ENCODE measurements around the gene PRKCB. TPM values are rescaled to one million over a fixed set of nuclear protein-coding genes. Genes with fewer than 3 reads are reported as not detected.

The PRKCB gene
- polyA plus RNA-seq, 1 donor (not counting 4 experiments of a cell fraction or from before 2014, with no cell fraction given) = 0.18 TPM

DNA sequence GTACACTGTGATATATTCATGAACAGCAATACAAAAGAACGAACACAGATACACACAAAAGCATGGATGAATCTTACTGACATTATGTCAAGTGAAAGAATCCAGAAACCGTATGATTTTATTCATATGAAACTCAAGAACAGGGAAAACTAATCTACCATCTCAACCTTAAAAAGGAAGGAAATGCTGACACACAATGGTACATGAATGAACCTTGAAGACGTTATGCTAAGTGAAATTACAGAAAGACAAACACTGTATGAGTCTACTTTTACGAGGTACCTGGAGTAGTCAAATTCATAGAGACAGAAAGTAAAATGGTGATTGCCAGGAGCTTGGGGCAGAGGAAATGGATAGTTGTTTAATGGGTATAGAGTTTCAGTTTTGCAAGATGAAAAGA, 8.7 kb upstream of the PRKCB start:
- Histone ChIP-seq H3K4me1 (ENCODE audit: control insufficient read depth, extremely low read depth, insufficient read depth, low read length) (no peaks in the 10 kb centered on the region), H3K36me3 (ENCODE audit: control insufficient read depth in 2 of 2, extremely low read depth in 1 of 2, insufficient read depth in 2 of 2, low read length in 2 of 2) (no peaks in the 10 kb centered on the region), H3K9ac (ENCODE audit: control insufficient read depth, extremely low read depth, insufficient read depth, low read length) (no peak overlapping the region), H3K9me1 (ENCODE audit: control insufficient read depth, extremely low read depth, insufficient read depth, low read length) (no peaks in the 10 kb centered on the region), H3K4me2 (ENCODE audit: control insufficient read depth, extremely low read depth, insufficient read depth, low read depth, low read length) (no peak overlapping the region), H4K20me1 (ENCODE audit: control insufficient read depth, extremely low read depth, insufficient read depth, low read length) (no peaks in the 10 kb centered on the region), H3K27me3 (ENCODE audit: control insufficient read depth, extremely low read depth, insufficient read depth, low read length) (no peaks in the 10 kb centered on the region), H3K9me3 (ENCODE audit: control insufficient read depth, low read depth, low read length) (peaks cover 3% of the 10 kb centered on the region), H3K27ac (ENCODE audit: control insufficient read depth, insufficient read depth, low read length) (no peak overlapping the region), H2AFZ (ENCODE audit: control insufficient read depth, low read length) (no peak overlapping the region), H3K4me3 (ENCODE audit: control insufficient read depth in 2 of 3, extremely low read depth in 1 of 3, insufficient read depth in 2 of 3, low read depth in 1 of 3, low read length in 3 of 3) (no peak overlapping the region), H3K79me2 (ENCODE audit: control insufficient read depth, insufficient read depth, low read length) (no peaks in the 10 kb centered on the region)
- DNase-seq (ENCODE audit: low read depth, low spot score) (no peak), FAIRE-seq (no peak)
- dilution Hi-C loops (cut with MboI; ENCODE audit: extremely low pct_ligation_motif_present, low sequenced_read_pairs) = no loop called here
- TF ChIP-seq, protein P1, sequence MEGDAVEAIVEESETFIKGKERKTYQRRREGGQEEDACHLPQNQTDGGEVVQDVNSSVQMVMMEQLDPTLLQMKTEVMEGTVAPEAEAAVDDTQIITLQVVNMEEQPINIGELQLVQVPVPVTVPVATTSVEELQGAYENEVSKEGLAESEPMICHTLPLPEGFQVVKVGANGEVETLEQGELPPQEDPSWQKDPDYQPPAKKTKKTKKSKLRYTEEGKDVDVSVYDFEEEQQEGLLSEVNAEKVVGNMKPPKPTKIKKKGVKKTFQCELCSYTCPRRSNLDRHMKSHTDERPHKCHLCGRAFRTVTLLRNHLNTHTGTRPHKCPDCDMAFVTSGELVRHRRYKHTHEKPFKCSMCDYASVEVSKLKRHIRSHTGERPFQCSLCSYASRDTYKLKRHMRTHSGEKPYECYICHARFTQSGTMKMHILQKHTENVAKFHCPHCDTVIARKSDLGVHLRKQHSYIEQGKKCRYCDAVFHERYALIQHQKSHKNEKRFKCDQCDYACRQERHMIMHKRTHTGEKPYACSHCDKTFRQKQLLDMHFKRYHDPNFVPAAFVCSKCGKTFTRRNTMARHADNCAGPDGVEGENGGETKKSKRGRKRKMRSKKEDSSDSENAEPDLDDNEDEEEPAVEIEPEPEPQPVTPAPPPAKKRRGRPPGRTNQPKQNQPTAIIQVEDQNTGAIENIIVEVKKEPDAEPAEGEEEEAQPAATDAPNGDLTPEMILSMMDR (optimal IDR thresholded peaks at IDR 0.05 in 1 of 3, IDR thresholded peaks at IDR 0.05 in 1 of 3, conservative IDR thresholded peaks at IDR 0.05 in 1 of 3; ENCODE audit: extremely low read depth in 1 of 3, insufficient read depth in 2 of 3, low read length in 3 of 3) = no peak
- no peak for TF ChIP-seq EZH2 (IDR thresholded peaks at IDR 0.05; ENCODE audit: low read length)

DNA sequence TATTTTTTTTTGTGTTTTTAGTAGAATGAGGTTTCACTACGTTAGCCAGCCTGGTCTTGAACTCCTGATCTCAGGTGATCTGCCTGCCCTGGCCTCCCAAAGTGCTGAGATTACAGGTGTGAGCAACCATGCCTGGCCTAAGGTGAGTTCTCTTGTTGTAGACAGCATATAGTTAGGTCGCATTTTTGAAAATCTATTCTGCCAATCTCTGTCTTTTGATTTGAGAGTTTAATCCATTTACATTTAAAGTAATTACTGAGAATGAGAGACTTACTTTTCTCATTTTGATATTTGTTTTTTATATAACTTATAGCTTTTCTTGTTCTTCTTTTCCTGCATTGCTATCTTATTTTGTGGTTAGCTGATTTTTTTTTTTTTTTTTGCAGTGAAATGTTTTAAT, 6.3 kb upstream of the PRKCB start:
- peaks cover 3% of the 10 kb centered on the region for H3K27me3 ChIP-seq (ENCODE audit: control insufficient read depth, extremely low read depth, insufficient read depth, low read length)
- H3K9ac ChIP-seq (ENCODE audit: control insufficient read depth, extremely low read depth, insufficient read depth, low read length) = no peak overlapping the region
- no peaks in the 10 kb centered on the region for H4K20me1 ChIP-seq (ENCODE audit: control insufficient read depth, extremely low read depth, insufficient read depth, low read length)
- dilution Hi-C loops (cut with MboI; ENCODE audit: extremely low pct_ligation_motif_present, low sequenced_read_pairs) = no loop called here
- no peaks in the 10 kb centered on the region for H3K36me3 ChIP-seq (ENCODE audit: control insufficient read depth in 2 of 2, extremely low read depth in 1 of 2, insufficient read depth in 2 of 2, low read length in 2 of 2)
- no peaks in the 10 kb centered on the region for H3K79me2 ChIP-seq (ENCODE audit: control insufficient read depth, insufficient read depth, low read length)
- H3K27ac ChIP-seq (ENCODE audit: control insufficient read depth, insufficient read depth, low read length) = no peak overlapping the region
- no peak overlapping the region for H3K4me3 ChIP-seq (ENCODE audit: control insufficient read depth in 2 of 3, extremely low read depth in 1 of 3, insufficient read depth in 2 of 3, low read depth in 1 of 3, low read length in 3 of 3)
- no peaks in the 10 kb centered on the region for H3K4me1 ChIP-seq (ENCODE audit: control insufficient read depth, extremely low read depth, insufficient read depth, low read length)
- no peak for DNase-seq (ENCODE audit: low read depth, low spot score)
- FAIRE-seq = no peak
- H3K4me2 ChIP-seq (ENCODE audit: control insufficient read depth, extremely low read depth, insufficient read depth, low read depth, low read length) = no peak overlapping the region
- TF ChIP-seq, protein P1 (optimal IDR thresholded peaks at IDR 0.05 in 1 of 3, IDR thresholded peaks at IDR 0.05 in 1 of 3, conservative IDR thresholded peaks at IDR 0.05 in 1 of 3; ENCODE audit: extremely low read depth in 1 of 3, insufficient read depth in 2 of 3, low read length in 3 of 3) = no peak
- TF ChIP-seq EZH2 (IDR thresholded peaks at IDR 0.05; ENCODE audit: low read length) = no peak
- H2AFZ ChIP-seq (ENCODE audit: control insufficient read depth, low read length) = no peak overlapping the region
- H3K9me3 ChIP-seq (ENCODE audit: control insufficient read depth, low read depth, low read length) = peaks cover 3% of the 10 kb centered on the region
- H3K9me1 ChIP-seq (ENCODE audit: control insufficient read depth, extremely low read depth, insufficient read depth, low read length) = no peaks in the 10 kb centered on the region

Measured in keratinocyte (primary cell).